Right cardiac atrium (tissue), 5 donors: ENCODE data around the gene XRCC4. TPM values are rescaled to one million over a fixed set of nuclear protein-coding genes. Genes with fewer than 3 reads are reported as not detected.
A peak's percentile ranks its signal among the peaks of the same experiment; 100 is the strongest.
"Not testable (repeated sequence)": the region's sequence is repeated elsewhere in the genome, so short reads cannot be mapped to it uniquely, and the experiment has no call there.

Experiments used
- ATAC-seq, 2 donors: fragments of 200-7000 bp; cut with Tn5 transposase; one replicate each; pipeline versions ENCODE4 v1.8.0 to v1.9.1; 2020; ENCODE audit warnings: moderate library complexity in 2 of 2, mild to moderate bottlenecking in 1 of 2
- DNase-seq, 3 donors: peaks; one replicate each; pipeline ENCODE4 v3.0.0-alpha.2; 2020
- H3K27ac ChIP-seq: one replicate; pipeline ENCODE4 v1.5.1; 2013; ENCODE audit warnings: mild to moderate bottlenecking, low read length, control low read depth, moderate library complexity
- H3K27me3 ChIP-seq: one replicate; pipeline ENCODE4 v1.6.1; 2013; ENCODE audit not compliant: control insufficient read depth, insufficient read depth
- H3K4me1 ChIP-seq: one replicate; pipeline ENCODE4 v1.6.1; 2013; ENCODE audit warnings: low read length; ENCODE audit not compliant: control insufficient read depth, insufficient read depth
- H3K4me3 ChIP-seq: one replicate; pipeline ENCODE4 v1.5.1; 2013; ENCODE audit warnings: low read length, control low read depth
- H3K9me3 ChIP-seq: one replicate; pipeline ENCODE4 v1.6.1; 2013; ENCODE audit warnings: low read length; ENCODE audit not compliant: control insufficient read depth
- whole genome bisulfite sequencing: extraction: QIAGEN DNeasy Blood & Tissue Kit; methylation state at CpG from one replicate; pipeline ENCODE4 v1.1.7; 2013; 5-methylcytosine and 5-hydroxymethylcytosine counted together
- intact Hi-C, 4 donors: fragments of 100-400 bp; cut with DNase I; formaldehyde crosslinking; loops; one replicate each; pipeline versions ENCODE4 v1.11.0 to v1.14.0; 2022 to 2023
- polyA plus RNA-seq: library from polyadenylated mRNA; stranded (reverse); fragments of 200-250 nt; gene quantifications from one replicate; pipeline ENCODE4 v1.2.3, GENCODE V29; 2013
- total RNA-seq, 4 donors: library from RNA; stranded (reverse); fragmentation: NEBNext Ultra II Directional; extraction: Animal tissue kit (Norgen Biotek cat#: 25700); gene quantifications; one replicate each; pipeline ENCODE4 v1.2.1, GENCODE V29; 2021
- donor health status: healthy with polysubstance abuse.
- donor health status: DM: no; HTN: yes; CAD: no.
- donor health status: DM: no; HTN: no; CAD: no.
- donor health status: DM: no; HTN: yes; CAD: no; lungs with severe emphysema.
- donor health status: DM: yes; HTN: yes; CAD: no.

The XRCC4 gene
- total and polyA plus RNA-seq, 5 donors, result 7.1 to 8.6 (median 7.5) TPM

DNA sequence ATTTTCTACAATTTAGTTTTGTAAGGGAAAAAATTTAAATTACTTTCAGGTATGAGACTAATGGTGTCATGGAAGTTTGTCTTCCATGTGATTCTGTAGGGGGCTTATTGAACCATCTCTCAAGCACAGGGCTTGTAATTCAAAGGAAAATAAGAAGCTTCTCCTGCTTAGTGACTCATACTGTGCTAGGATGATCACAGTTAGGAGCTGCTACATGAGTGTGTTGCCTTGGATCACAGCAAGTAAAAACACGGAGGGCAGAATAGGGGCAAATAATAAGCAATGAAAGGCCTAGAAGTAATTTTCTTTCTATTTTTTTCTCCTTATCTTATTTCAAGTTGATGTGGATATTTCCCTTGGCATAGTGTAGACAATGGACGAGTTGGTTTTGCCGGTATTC is 29.1 kb upstream of the XRCC4 start:
- H3K4me3 ChIP-seq, result no peak overlapping the region
- H3K27me3 ChIP-seq, result no peaks in the 10 kb centered on the region
- no peak overlapping the region for H3K27ac ChIP-seq
- no peaks in the 10 kb centered on the region for H3K4me1 ChIP-seq
- ATAC-seq, result peak; percentile 38 to 58
- DNase-seq, result no peak
- intact Hi-C loops, result no loop called here
- no peaks in the 10 kb centered on the region for H3K9me3 ChIP-seq
- WGBS, result 50% methylated on average over 3 of the region's 3 CpGs

DNA sequence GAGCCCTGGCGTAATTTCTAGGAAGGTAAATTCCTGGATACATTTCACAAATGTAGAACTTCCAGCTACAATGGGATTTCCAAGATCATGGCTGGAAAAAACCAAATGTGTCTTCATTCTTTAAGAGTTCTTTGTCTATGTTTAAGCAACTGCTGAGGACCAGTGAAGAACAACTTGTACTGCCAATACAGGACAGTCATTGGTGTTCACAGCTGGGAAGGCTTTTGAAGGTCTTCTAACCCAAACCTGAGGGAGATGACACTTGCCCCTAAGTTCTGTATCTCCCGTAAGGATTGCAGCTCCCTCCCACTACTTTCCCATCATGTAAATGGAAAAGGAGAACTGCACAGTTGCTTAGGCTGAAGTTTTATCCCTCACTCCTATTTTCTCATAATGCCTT is 28.5 kb upstream of the XRCC4 start:
- no peaks in the 10 kb centered on the region for H3K27me3 ChIP-seq
- intact Hi-C loops, result no loop called here
- no peak overlapping the region for H3K27ac ChIP-seq
- ATAC-seq (no peak), DNase-seq (no peak)
- H3K4me3 ChIP-seq, result no peak overlapping the region
- no peaks in the 10 kb centered on the region for H3K4me1 ChIP-seq
- 76% methylated on average over 2 of the region's 2 CpGs for WGBS
- no peaks in the 10 kb centered on the region for H3K9me3 ChIP-seq

DNA sequence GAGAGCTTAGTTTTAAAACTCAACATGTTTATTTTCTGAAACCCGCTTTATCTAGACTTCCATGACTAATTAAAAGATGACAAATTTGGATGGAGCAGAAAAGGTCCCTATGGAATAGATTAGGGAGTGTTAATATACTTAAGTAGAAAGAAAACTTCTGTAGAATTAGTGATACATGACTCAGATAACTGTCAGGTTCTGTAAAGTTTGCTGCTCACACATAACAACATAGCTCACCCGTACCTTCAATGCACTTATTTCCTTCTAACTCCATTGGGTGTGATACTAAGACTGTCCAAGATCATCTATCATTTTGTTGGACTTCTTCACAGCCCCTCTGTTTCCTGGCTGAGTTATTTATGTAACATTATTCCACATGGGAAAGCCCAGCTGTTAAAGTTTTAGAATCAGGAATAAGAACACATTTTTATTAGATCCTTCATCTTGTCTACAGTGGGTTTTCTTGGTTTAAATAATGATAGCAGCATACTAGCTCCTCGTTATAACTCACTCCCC is 27.9 kb upstream of the XRCC4 start:
- H3K27ac ChIP-seq, result no peak overlapping the region
- DNase-seq (no peak), ATAC-seq (peak in 1 of 2 donors; percentile 21)
- no peaks in the 10 kb centered on the region for H3K27me3 ChIP-seq
- no peaks in the 10 kb centered on the region for H3K9me3 ChIP-seq
- WGBS, result 60% methylated on average over 3 of the region's 3 CpGs
- no peaks in the 10 kb centered on the region for H3K4me1 ChIP-seq
- no peak overlapping the region for H3K4me3 ChIP-seq
- intact Hi-C loops, result no loop called here

DNA sequence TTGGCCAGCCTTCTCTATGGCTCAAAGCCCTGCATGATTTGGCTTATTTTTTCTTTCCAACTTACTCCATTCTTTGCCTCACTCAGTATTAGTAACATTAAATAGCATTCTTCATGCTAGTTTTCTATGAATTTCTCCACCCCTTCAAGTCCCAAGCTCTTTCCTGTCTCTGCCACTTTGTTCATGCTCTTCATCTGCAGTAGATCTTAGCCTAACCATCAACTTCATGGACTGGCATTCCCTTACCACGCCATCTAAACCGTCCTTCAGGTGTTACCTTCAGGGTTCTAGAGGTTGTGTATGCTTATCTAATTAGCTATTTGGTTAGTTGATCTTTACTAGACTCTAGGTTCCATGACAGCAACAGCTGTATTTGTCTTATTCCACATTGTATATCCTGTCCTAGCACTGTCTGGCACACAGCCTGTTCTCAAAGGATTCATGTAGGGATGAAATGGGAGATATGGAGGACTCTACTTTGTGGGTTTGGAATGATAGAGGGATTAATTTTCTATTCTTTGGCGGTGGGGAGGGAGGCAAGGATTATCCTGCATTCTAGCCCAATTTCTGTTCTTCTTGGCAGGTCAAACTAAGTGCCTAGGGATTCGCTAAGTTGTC is 26.5 kb upstream of the XRCC4 start:
- DNase-seq (no peak), ATAC-seq (no peak)
- H3K4me3 ChIP-seq, result no peak overlapping the region
- H3K4me1 ChIP-seq, result no peaks in the 10 kb centered on the region
- no peak overlapping the region for H3K27ac ChIP-seq
- H3K9me3 ChIP-seq, result no peaks in the 10 kb centered on the region
- intact Hi-C loops, result no loop called here
- H3K27me3 ChIP-seq, result no peaks in the 10 kb centered on the region
- 87% methylated on average over 4 of the region's 4 CpGs for WGBS

DNA sequence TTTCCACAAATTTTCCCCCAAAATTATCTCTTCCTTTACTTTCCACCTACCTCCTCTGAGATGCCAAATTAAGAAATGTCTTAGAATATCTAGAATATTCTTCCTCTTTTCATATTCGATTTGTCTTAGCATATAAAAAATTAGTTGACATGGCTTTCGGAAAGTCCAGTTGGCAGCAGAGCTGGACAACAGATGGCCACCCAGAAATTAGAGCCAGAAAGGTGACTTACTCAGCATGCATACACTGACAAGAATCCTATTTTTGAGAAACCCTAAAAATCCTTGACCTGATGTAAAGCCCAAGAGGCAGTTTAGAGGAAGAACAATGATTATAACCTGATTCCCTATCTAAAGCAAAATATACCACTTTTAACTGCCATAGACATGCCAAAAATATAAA is 22.2 kb upstream of the XRCC4 start:
- Histone ChIP-seq H3K27ac (no peak overlapping the region), H3K27me3 (no peaks in the 10 kb centered on the region), H3K4me1 (peaks cover 2% of the 10 kb centered on the region), H3K4me3 (no peak overlapping the region), H3K9me3 (no peaks in the 10 kb centered on the region)
- WGBS, result 72% methylated on average over 2 of the region's 2 CpGs
- no peak for ATAC-seq
- intact Hi-C loops, result no loop called here
- no peak for DNase-seq

DNA sequence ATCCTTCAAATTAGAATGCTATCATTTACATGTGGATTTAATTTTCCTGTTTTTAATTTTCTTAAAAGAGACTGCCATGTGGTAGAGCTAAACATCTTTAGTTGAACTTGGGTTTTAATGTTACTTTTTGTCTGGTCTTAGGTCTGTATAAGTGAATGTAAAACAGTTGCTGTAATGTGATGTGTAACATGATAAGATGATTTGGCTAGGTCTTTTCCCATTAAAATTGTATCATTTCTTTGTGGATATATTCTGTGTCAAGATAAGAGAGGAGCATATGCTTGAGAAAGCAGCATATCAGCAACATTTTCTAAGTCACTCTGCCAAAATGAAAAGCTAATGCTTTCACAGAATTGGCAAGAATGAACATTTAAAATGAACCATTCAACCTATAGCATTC is 18.6 kb upstream of the XRCC4 start:
- no peak for DNase-seq
- H3K9me3 ChIP-seq, result no peaks in the 10 kb centered on the region

DNA sequence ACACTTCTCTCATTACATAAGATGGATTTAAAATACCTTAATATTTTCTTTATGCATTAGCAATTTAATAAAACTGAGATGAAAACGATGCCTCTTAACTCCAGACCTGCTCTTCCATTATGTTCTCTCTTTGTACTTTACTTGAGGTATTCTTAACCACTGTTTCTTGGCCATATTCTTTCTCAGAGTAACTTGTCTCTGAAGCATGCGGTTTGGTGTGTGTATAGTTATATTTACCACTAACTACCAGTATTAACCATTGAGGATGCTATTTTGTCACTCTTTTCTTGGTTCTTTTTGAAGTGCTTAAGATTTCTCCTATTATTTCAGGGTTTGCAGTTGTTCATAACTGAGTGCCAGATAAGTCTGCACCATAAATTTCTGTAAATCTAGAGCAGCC is 18.0 kb upstream of the XRCC4 start:
- H3K27me3 ChIP-seq, result no peaks in the 10 kb centered on the region
- intact Hi-C loops, result no loop called here
- WGBS, result 72% methylated on average over 2 of the region's 2 CpGs

More for the DNA sequence above, 18.6 kb upstream of the XRCC4 start:
- ATAC-seq, result no peak
- H3K27me3 ChIP-seq, result no peaks in the 10 kb centered on the region
- intact Hi-C loops, result no loop called here
- peaks cover 2% of the 10 kb centered on the region for H3K4me1 ChIP-seq
- H3K4me3 ChIP-seq, result no peak overlapping the region
- H3K27ac ChIP-seq, result no peak overlapping the region

DNA sequence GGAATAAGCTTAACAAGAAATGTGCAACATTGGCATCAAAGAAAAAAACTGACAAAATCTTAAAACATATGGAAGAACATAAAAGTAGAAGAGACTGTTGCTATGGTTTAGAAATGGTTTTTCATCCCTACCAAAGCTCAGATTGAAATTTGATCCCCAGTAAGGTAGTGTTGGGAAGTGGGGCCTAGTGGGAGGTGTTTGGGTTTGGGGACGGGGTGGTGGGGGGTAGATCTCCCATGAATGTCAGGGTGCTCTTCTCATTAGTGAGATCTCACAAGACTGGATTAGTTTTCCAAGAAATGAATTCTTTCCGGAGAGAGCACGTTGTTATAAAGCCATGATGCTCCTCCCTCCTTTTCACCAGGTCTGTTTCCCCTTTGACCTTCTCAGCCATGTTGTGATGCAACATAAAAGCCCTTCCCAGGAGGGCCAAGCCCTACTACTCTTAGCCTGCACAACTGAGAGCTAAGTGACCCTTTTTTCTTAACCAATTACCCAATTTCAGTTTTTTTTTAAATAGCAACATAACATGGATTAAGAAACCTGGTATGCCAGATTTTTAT is 10.7 kb upstream of the XRCC4 start:
- Histone ChIP-seq H3K27ac (no peak overlapping the region), H3K9me3 (no peaks in the 10 kb centered on the region), H3K4me1 (no peaks in the 10 kb centered on the region), H3K4me3 (no peak overlapping the region), H3K27me3 (no peaks in the 10 kb centered on the region)
- ATAC-seq (no peak), DNase-seq (no peak)
- intact Hi-C loops, result no loop called here
- 80% methylated on average over 3 of the region's 3 CpGs for WGBS

More for the DNA sequence above, 18.0 kb upstream of the XRCC4 start:
- H3K27ac ChIP-seq, result no peak overlapping the region
- no peak for DNase-seq
- no peak overlapping the region for H3K4me3 ChIP-seq
- H3K9me3 ChIP-seq, result no peaks in the 10 kb centered on the region
- ATAC-seq, result no peak
- H3K4me1 ChIP-seq, result peaks cover 2% of the 10 kb centered on the region

DNA sequence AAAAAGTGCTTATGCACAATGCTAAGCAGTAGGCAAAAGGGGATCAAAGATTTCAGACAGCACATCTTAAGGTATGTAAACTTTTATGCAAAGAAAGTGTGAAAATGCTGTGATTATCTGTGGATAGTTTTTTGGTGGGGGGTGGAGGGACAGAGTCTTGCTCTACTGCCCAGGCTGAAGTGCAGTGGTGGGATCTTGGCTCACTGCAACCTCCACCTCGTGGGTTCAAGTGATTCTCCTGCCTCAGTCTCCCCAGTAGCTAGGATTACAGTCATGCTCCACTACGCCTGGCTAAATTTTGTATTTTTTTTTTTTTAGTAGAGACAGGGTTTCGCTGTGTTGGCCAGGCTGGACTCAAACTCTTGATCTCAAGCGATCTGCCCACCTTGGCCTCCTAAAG is 10.0 kb upstream of the XRCC4 start:
- intact Hi-C loops, H3K4me1 ChIP-seq, ATAC-seq, H3K4me3 ChIP-seq, H3K27ac ChIP-seq, H3K9me3 ChIP-seq, H3K27me3 ChIP-seq, DNase-seq: not testable (repeated sequence)
- 98% methylated on average over 4 of the region's 4 CpGs for WGBS

DNA sequence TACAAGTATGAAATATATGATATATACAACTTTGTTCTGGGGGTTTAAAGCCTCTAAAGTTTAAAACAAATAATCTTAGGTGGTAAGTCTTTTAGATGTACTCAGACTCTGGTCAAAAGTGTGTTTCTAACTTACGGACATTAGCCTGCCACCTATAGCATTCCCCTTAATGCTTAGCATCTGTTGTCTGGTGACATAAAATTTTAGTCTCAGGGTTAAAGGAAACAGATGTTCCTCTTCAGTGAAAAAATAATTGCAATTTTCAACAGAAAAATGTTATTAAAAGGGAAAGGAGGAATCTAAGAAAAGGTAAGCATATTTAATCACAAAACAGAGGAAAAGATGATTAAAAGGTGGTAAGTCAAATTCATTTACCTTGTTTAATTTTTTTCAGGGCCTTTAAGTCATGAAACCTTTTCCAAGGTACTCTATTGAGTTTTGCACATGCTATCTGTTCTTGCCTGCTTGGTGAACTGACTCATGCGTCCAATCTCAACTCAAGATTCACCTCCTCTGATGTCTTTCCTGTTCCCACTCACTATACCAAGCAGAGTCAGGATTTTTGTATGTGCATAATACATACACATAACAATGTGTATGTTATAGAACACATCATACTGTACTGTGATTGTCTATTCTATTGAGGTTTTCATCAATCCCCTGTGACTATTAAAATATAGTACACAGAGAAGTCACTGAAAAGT is 8.1 kb upstream of the XRCC4 start:
- no peak for ATAC-seq
- Histone ChIP-seq H3K9me3 (no peaks in the 10 kb centered on the region), H3K27ac (no peak overlapping the region), H3K27me3 (no peaks in the 10 kb centered on the region), H3K4me3 (no peak overlapping the region), H3K4me1 (peaks cover 4% of the 10 kb centered on the region)
- WGBS, result 87% methylated on average over 2 of the region's 2 CpGs
- DNase-seq, result no peak
- intact Hi-C loops, result no loop called here

DNA sequence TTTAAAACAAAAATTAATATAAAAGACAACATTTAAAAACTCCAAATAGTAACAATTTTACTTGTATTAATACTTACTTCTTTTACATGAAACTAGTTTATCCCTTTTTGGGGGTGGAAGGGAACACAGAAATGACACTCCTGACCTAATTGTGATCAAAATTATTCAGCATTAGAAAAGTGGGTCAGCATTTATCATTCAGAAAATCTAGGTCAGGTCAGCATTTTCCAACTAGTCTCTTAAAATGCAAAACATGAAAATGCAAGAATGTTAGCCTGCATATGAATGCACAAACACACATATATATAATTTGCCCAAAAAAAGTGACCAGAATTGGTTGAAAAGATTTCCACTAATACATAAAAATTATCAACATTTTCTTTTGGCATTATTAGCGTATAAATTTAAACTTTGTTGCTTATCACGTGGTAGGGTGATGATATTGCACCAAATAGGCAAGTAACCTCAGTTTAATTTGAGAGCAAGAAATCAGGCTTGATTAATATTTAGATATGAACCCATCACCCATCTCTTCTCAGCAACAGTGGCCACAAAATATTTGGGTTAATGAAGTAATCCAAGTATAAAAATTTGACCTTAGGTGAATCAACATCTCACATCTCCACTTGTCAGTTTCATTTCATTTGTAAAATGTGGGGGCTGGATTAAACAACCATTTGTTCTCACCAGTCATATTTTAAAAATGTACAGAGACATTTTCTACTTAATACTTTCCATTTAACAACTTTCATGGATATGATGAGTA is 5.9 kb upstream of the XRCC4 start:
- WGBS, result 77% methylated on average over 2 of the region's 2 CpGs
- Histone ChIP-seq H3K27me3 (no peaks in the 10 kb centered on the region), H3K4me1 (peaks cover 4% of the 10 kb centered on the region), H3K9me3 (no peaks in the 10 kb centered on the region), H3K4me3 (no peak overlapping the region), H3K27ac (no peak overlapping the region)
- no peak for ATAC-seq
- intact Hi-C loops, result no loop called here
- DNase-seq, result no peak
